Esophagus squamous epithelium (tissue), 5 donors: ENCODE data around the gene KDELR3. TPM values are rescaled to one million over a fixed set of nuclear protein-coding genes. Genes with fewer than 3 reads are reported as not detected.

ENCODE experiments used
- DNase-seq: peaks from one replicate; lab custom pipeline; 2025; lab: John Stamatoyannopoulos, UW
- H3K27ac ChIP-seq, 4 donors: fragments of 200-600 bp; sonication (generic); one replicate each; pipeline ENCODE4 v1.5.1; 2016 to 2019; ENCODE audit warnings: mild to moderate bottlenecking in 1 of 4
- H3K27me3 ChIP-seq, 4 donors: fragments of 200-600 bp; sonication (generic); 1 replicate in 3 of 4; 2 replicates in 1 of 4; pipeline versions ENCODE4 v1.5.1 to v1.6.0; 2017 to 2021; ENCODE audit warnings: antibody characterized with exemption in 1 of 4
- H3K36me3 ChIP-seq, 3 donors: fragments of 200-600 bp; sonication (generic); one replicate each; pipeline ENCODE4 v1.5.1; 2016 to 2019
- H3K4me1 ChIP-seq, 3 donors: fragments of 200-600 bp; sonication (generic); one replicate each; pipeline ENCODE4 v1.5.1; 2017 to 2019
- H3K4me3 ChIP-seq, 4 donors: fragments of 200-600 bp; sonication (generic); 1 replicate in 3 of 4; 2 replicates in 1 of 4; pipeline ENCODE4 v1.5.1; 2016 to 2019; ENCODE audit warnings: mild to moderate bottlenecking in 2 of 4, moderate library complexity in 1 of 4
- H3K9me3 ChIP-seq, 3 donors: fragments of 200-600 bp; sonication (generic); one replicate each; pipeline ENCODE4 v1.5.1; 2016 to 2019
- CTCF ChIP-seq, 6 experiments: fragments of 450-650 bp in 4 of 6; fragments of 200-600 bp in 2 of 6; sonication (generic) in 2 of 6; IDR thresholded peaks; one replicate each; pipeline ENCODE4 v1.5.1; 2016 to 2019; ENCODE audit warnings: antibody characterized with exemption in 6 of 6, mild to moderate bottlenecking in 4 of 6, moderate library complexity in 4 of 6
- POLR2A ChIP-seq, 4 donors: fragments of 450-650 bp; IDR thresholded peaks; one replicate each; pipeline ENCODE4 v1.6.1; 2017; ENCODE audit warnings: antibody characterized with exemption in 4 of 4, mild to moderate bottlenecking in 4 of 4, moderate library complexity in 3 of 4
- WGBS, 2 donors: methylation state at CpG; one replicate each; pipeline ENCODE4 v1.1.5; 2018; 5-methylcytosine and 5-hydroxymethylcytosine counted together
- intact Hi-C: fragments of 100-400 bp; cut with DNase I; formaldehyde crosslinking; loops from one replicate; pipeline ENCODE4 v1.15.0; 2022
- total RNA-seq, 4 donors: library from RNA; depleted of rRNA; stranded (reverse); fragments of >200 nt; gene quantifications; one replicate each; pipeline ENCODE4 v1.1.0, GENCODE V29; 2016
- donor health status: DM: yes; HTN: yes; CAD: no.

Gene KDELR3
- total RNA-seq, 4 donors from 2014 or later = 1.1 to 9.6 (median 1.9) TPM

GRCh38 chr22:38432264-38432663 lies 35.6 kb upstream of the KDELR3 start:
- Histone ChIP-seq H3K27ac (no peak overlapping the region), H3K27me3 (peaks cover 0 to 7% (median 0%) of the 10 kb centered on the region in 4 donors), H3K9me3 (no peaks in the 10 kb centered on the region), H3K4me3 (no peak overlapping the region), H3K36me3 (no peaks in the 10 kb centered on the region), H3K4me1 (peaks cover 0 to 5% (median 0%) of the 10 kb centered on the region in 3 donors)
- TF ChIP-seq CTCF (IDR thresholded peaks at IDR 0.05) = no peak
- TF ChIP-seq POLR2A (IDR thresholded peaks at IDR 0.05) = no peak
- intact Hi-C loops = no loop called here
- 93 to 100% methylated on average over 1 of the region's 1 CpG for WGBS, 2 donors
- DNase-seq = no peak

GRCh38 chr22:38433871-38434270 lies 34.0 kb upstream of the KDELR3 start:
- 46 to 81% methylated on average over 3 to 5 of the region's 8 CpGs for WGBS, 2 donors
- DNase-seq = no peak
- Histone ChIP-seq H3K36me3 (no peaks in the 10 kb centered on the region), H3K4me3 (no peak overlapping the region), H3K27ac (no peak overlapping the region), H3K27me3 (peaks cover 0 to 10% (median 0%) of the 10 kb centered on the region in 4 donors), H3K4me1 (peaks cover 0 to 5% (median 0%) of the 10 kb centered on the region in 3 donors), H3K9me3 (no peaks in the 10 kb centered on the region)
- intact Hi-C loops = no loop called here
- no peak for TF ChIP-seq POLR2A (IDR thresholded peaks at IDR 0.05)
- no peak for TF ChIP-seq CTCF (IDR thresholded peaks at IDR 0.05)

GRCh38 chr22:38435010-38435409 lies 32.9 kb upstream of the KDELR3 start:
- TF ChIP-seq CTCF (IDR thresholded peaks at IDR 0.05) = no peak
- no peak for TF ChIP-seq POLR2A (IDR thresholded peaks at IDR 0.05)
- intact Hi-C loops = no loop called here
- Histone ChIP-seq H3K4me3 (no peak overlapping the region), H3K27ac (no peak overlapping the region), H3K9me3 (no peaks in the 10 kb centered on the region), H3K4me1 (no peaks in the 10 kb centered on the region), H3K27me3 (peaks cover 0 to 18% (median 0%) of the 10 kb centered on the region in 4 donors), H3K36me3 (no peaks in the 10 kb centered on the region)
- WGBS, 2 donors = 64 to 79% methylated on average over 2 of the region's 4 CpGs
- DNase-seq = no peak

GRCh38 chr22:38435965-38436364 lies 31.9 kb upstream of the KDELR3 start:
- no peak for TF ChIP-seq CTCF (IDR thresholded peaks at IDR 0.05)
- TF ChIP-seq POLR2A (IDR thresholded peaks at IDR 0.05) = no peak
- Histone ChIP-seq H3K36me3 (no peaks in the 10 kb centered on the region), H3K27me3 (peaks cover 0 to 28% (median 0%) of the 10 kb centered on the region in 4 donors), H3K4me1 (no peaks in the 10 kb centered on the region), H3K9me3 (no peaks in the 10 kb centered on the region), H3K27ac (no peak overlapping the region), H3K4me3 (no peak overlapping the region)
- 57 to 61% methylated on average over 4 of the region's 4 CpGs for WGBS, 2 donors
- intact Hi-C loops = no loop called here
- no peak for DNase-seq

- peaks cover 0 to 36% (median 0%) of the 10 kb centered on the region in 4 donors for H3K27me3 ChIP-seq
- DNase-seq = no peak
- no peaks in the 10 kb centered on the region for H3K4me1 ChIP-seq
- H3K4me3 ChIP-seq = no peak overlapping the region
- H3K9me3 ChIP-seq = no peaks in the 10 kb centered on the region
- H3K27ac ChIP-seq = no peak overlapping the region
- WGBS, 2 donors = 87 to 88% methylated on average over 9 to 15 of the region's 15 CpGs
- intact Hi-C loops = no loop called here
- TF ChIP-seq POLR2A (IDR thresholded peaks at IDR 0.05) = no peak
- TF ChIP-seq CTCF (IDR thresholded peaks at IDR 0.05) = no peak
- no peaks in the 10 kb centered on the region for H3K36me3 ChIP-seq
Observed at GRCh38 chr22:38436629-38437395, 31.1 kb upstream of the KDELR3 start.
